H1 (cell line): ENCODE measurements around the gene CIDEA. TPM values are rescaled to one million over a fixed set of nuclear protein-coding genes. Genes with fewer than 3 reads are reported as not detected.

Experiments
- EZH2 ChIP-seq: fragments of 200-600 bp; sonication (generic); IDR thresholded peaks from 2 replicates; pipeline ENCODE4 v1.7.1; 2012; ENCODE audit warnings: low read depth, mild to moderate bottlenecking, moderate library complexity, low read length, inconsistent platforms; ENCODE audit not compliant: severe bottlenecking
- HDAC2 ChIP-seq, 2 experiments: fragments of 300-600 bp in 1 of 2; sonication (generic) in 1 of 2; IDR thresholded peaks; 2 replicates each; pipeline ENCODE4 v1.6.1; 2011 to 2012; ENCODE audit warnings: low read depth in 2 of 2, low read length in 2 of 2, mild to moderate bottlenecking in 2 of 2, moderate library complexity in 2 of 2, borderline replicate concordance in 1 of 2, inconsistent platforms in 1 of 2
- SP1 ChIP-seq: IDR thresholded peaks from 2 replicates; pipeline ENCODE4 v1.6.1; 2011; ENCODE audit warnings: low read depth, low read length
- SUZ12 ChIP-seq: fragments of 200-600 bp; sonication (generic); IDR thresholded peaks from 2 replicates; pipeline ENCODE4 v1.6.1; 2012; ENCODE audit warnings: mild to moderate bottlenecking, inconsistent platforms, low read length, moderate library complexity, mixed read lengths
- polyA plus RNA-seq, 7 experiments: library from polyadenylated mRNA; depleted of rRNA in 3 of 7; stranded (reverse) in 5 of 7; unstranded in 2 of 7; fragments of >200 nt in 5 of 7; fragments of 200-250 nt in 2 of 7; gene quantifications; 1 replicate in 5 of 7; 2 replicates in 1 of 7; 4 replicates in 1 of 7; pipeline versions ENCODE4 v1.2.1 to v1.2.3, GENCODE V29; 2011 to 2013; ENCODE audit warnings: missing spikeins in 2 of 7, mixed read lengths in 2 of 7
- total RNA-seq: library from RNA; stranded (reverse); fragmentation: NEBNext Ultra II Directional; extraction: Animal tissue kit (Norgen Biotek cat#: 25700); gene quantifications from 2 replicates; pipeline ENCODE4 v1.2.1, GENCODE V29; 2021
- TF ChIP-seq, protein P1 (sequence below): fragments of 300-600 bp; sonication (generic); IDR thresholded peaks from 2 replicates; pipeline ENCODE4 v1.7.1; 2012; ENCODE audit warnings: low read length, moderate library complexity, mild to moderate bottlenecking, inconsistent platforms; ENCODE audit not compliant: insufficient replicate concordance

CIDEA gene
- total and polyA plus RNA-seq, 2 of the 8 experiments (the other 6 are each of a cell fraction or from before 2014, with no cell fraction given), result not detected

DNA sequence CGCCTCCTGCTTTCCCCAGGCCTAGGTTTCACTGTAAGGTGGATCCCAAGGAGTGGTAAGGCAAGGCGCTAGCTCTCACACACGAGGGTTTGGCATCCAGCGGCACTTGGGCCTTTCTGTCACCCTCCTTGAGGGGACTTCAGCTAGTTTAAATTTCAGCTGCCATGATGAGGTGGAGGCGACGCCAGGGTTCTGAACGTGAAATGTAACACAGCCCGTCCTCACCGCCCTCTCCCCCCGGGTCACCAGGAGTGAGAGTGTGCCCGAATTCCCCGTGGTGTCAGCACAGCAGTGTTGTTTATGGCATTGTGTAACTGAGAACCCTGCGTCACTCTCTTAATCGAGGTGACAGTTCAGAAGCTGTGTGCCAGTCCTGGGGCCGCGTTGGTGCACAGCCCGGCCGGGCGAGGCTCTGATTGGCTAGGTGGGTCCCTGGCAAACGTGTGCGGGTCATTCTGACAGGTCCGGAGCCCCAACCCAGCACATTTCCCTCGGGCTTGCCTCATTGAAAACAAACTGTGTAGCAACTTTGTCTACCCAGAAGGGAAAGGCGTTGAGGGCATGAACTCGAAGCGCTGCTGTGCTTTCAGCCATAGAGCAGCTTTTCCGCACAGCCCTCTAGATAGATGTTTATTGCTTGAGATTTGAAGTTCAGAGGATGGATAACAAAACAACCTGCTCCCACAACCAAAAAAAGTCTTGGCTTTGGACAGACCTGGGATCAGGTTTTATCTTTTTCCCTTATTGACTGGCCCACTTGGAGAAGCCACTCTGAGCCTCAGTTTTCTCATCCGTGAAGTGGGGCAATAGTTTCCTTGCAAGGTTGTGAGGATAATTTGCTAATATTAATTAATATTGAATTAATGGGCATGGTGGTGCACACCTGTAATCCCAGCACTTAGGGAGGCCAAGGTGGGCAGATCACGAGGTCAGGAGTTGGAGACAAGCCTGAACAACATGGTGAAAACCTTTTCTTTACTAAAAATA, 4.9 kb downstream of the CIDEA start (continued):
- no peak for TF ChIP-seq SP1
- no peak for TF ChIP-seq EZH2
- TF ChIP-seq HDAC2 (IDR thresholded peaks at IDR 0.05; ENCODE audit: borderline replicate concordance in 1 of 2, low read depth in 2 of 2, low read length in 2 of 2), result no peak
- TF ChIP-seq SUZ12, result no peak
- TF ChIP-seq, protein P1, sequence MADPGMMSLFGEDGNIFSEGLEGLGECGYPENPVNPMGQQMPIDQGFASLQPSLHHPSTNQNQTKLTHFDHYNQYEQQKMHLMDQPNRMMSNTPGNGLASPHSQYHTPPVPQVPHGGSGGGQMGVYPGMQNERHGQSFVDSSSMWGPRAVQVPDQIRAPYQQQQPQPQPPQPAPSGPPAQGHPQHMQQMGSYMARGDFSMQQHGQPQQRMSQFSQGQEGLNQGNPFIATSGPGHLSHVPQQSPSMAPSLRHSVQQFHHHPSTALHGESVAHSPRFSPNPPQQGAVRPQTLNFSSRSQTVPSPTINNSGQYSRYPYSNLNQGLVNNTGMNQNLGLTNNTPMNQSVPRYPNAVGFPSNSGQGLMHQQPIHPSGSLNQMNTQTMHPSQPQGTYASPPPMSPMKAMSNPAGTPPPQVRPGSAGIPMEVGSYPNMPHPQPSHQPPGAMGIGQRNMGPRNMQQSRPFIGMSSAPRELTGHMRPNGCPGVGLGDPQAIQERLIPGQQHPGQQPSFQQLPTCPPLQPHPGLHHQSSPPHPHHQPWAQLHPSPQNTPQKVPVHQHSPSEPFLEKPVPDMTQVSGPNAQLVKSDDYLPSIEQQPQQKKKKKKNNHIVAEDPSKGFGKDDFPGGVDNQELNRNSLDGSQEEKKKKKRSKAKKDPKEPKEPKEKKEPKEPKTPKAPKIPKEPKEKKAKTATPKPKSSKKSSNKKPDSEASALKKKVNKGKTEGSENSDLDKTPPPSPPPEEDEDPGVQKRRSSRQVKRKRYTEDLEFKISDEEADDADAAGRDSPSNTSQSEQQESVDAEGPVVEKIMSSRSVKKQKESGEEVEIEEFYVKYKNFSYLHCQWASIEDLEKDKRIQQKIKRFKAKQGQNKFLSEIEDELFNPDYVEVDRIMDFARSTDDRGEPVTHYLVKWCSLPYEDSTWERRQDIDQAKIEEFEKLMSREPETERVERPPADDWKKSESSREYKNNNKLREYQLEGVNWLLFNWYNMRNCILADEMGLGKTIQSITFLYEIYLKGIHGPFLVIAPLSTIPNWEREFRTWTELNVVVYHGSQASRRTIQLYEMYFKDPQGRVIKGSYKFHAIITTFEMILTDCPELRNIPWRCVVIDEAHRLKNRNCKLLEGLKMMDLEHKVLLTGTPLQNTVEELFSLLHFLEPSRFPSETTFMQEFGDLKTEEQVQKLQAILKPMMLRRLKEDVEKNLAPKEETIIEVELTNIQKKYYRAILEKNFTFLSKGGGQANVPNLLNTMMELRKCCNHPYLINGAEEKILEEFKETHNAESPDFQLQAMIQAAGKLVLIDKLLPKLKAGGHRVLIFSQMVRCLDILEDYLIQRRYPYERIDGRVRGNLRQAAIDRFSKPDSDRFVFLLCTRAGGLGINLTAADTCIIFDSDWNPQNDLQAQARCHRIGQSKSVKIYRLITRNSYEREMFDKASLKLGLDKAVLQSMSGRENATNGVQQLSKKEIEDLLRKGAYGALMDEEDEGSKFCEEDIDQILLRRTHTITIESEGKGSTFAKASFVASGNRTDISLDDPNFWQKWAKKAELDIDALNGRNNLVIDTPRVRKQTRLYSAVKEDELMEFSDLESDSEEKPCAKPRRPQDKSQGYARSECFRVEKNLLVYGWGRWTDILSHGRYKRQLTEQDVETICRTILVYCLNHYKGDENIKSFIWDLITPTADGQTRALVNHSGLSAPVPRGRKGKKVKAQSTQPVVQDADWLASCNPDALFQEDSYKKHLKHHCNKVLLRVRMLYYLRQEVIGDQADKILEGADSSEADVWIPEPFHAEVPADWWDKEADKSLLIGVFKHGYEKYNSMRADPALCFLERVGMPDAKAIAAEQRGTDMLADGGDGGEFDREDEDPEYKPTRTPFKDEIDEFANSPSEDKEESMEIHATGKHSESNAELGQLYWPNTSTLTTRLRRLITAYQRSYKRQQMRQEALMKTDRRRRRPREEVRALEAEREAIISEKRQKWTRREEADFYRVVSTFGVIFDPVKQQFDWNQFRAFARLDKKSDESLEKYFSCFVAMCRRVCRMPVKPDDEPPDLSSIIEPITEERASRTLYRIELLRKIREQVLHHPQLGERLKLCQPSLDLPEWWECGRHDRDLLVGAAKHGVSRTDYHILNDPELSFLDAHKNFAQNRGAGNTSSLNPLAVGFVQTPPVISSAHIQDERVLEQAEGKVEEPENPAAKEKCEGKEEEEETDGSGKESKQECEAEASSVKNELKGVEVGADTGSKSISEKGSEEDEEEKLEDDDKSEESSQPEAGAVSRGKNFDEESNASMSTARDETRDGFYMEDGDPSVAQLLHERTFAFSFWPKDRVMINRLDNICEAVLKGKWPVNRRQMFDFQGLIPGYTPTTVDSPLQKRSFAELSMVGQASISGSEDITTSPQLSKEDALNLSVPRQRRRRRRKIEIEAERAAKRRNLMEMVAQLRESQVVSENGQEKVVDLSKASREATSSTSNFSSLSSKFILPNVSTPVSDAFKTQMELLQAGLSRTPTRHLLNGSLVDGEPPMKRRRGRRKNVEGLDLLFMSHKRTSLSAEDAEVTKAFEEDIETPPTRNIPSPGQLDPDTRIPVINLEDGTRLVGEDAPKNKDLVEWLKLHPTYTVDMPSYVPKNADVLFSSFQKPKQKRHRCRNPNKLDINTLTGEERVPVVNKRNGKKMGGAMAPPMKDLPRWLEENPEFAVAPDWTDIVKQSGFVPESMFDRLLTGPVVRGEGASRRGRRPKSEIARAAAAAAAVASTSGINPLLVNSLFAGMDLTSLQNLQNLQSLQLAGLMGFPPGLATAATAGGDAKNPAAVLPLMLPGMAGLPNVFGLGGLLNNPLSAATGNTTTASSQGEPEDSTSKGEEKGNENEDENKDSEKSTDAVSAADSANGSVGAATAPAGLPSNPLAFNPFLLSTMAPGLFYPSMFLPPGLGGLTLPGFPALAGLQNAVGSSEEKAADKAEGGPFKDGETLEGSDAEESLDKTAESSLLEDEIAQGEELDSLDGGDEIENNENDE, result no peak
